HT-29 (cell line): ENCODE results near the gene OTOGL. TPM values are rescaled to one million over a fixed set of nuclear protein-coding genes. Genes with fewer than 3 reads are reported as not detected.

ENCODE experiments used
- small RNA-seq: library from RNA; depleted of rRNA; stranded (forward); fragments of <200 nt; gene quantifications from one replicate; pipeline ENCODE3, GENCODE V24; 2014
- total RNA-seq: library from RNA; depleted of rRNA; stranded (reverse); fragments of >200 nt; shearing (Covaris generic); gene quantifications from 2 replicates; pipeline ENCODE4 v1.2.3, GENCODE V29; 2014; rRNA removed

OTOGL gene
- total RNA-seq, 1 experiment from 2014 or later: 0.13 TPM

Small RNAs within 50 kb of the gene (small RNA-seq; reads per million reads assigned to genes)
- gene RN7SKP261 (3.5 reads per million, percentile 78 among the genes with 10 or more reads in this experiment), gene RNU7-106P (not detected)

Other genes starting within 250 kb of the OTOGL start
- gene PPP1R12A, start 164.4 kb upstream of the OTOGL start, total RNA-seq: 25.1 and 26.1 TPM in 2 replicates